BLaER1 treated with 17β-estradiol and CSF1 and Interleukin-3, amounts not matched to agents 10 nM and 100 nM (cell line): ENCODE results near the gene ATG7.
"Not testable (repeated sequence)": the region's sequence is repeated elsewhere in the genome, so short reads cannot be mapped to it uniquely, and the experiment has no call there.

Experiments used
- H3K27ac ChIP-seq, 11 experiments: shearing (Covaris generic); formaldehyde crosslinking; 2 replicates each; pipeline ENCODE4 v1.8.1; 2022
- H3K27me3 ChIP-seq, 11 experiments: shearing (Covaris generic); formaldehyde crosslinking; 2 replicates each; pipeline ENCODE4 v1.8.1; 2022
- H3K36me3 ChIP-seq, 11 experiments: shearing (Covaris generic); formaldehyde crosslinking; 2 replicates each; pipeline ENCODE4 v1.8.1; 2022
- H3K4me1 ChIP-seq, 10 experiments: shearing (Covaris generic); formaldehyde crosslinking; 2 replicates each; pipeline ENCODE4 v1.8.1; 2022
- H3K4me2 ChIP-seq, 11 experiments: shearing (Covaris generic); formaldehyde crosslinking; 2 replicates each; pipeline ENCODE4 v1.8.1; 2022
- H3K4me3 ChIP-seq, 10 experiments: shearing (Covaris generic); formaldehyde crosslinking; 2 replicates each; pipeline ENCODE4 v1.8.1; 2022
- H3K9ac ChIP-seq, 11 experiments: shearing (Covaris generic); formaldehyde crosslinking; 2 replicates each; pipeline ENCODE4 v1.8.1; 2022
- H3K9me3 ChIP-seq, 11 experiments: shearing (Covaris generic); formaldehyde crosslinking; replicated peaks in 1 of 11; 2 replicates each; pipeline ENCODE4 v1.8.1; 2022
- H4K20me1 ChIP-seq, 11 experiments: shearing (Covaris generic); formaldehyde crosslinking; 2 replicates each; pipeline ENCODE4 v1.8.1; 2022
- Cebpa-rat ChIP-seq, 11 experiments: shearing (Covaris generic); IDR thresholded peaks; 2 replicates each; pipeline ENCODE4 v1.8.1; 2022

ATG7 gene

GRCh38 chr3:11444404-11444803 is 172.2 kb downstream of the ATG7 start:
- no peak overlapping the region for H3K9ac ChIP-seq
- no peaks in the 10 kb centered on the region for H3K27me3 ChIP-seq
- H3K4me2 ChIP-seq, result no peak overlapping the region
- peaks cover 0 to 94% (median 19%) of the 10 kb centered on the region in 11 experiments; a peak in 18 of 22 replicates for H3K36me3 ChIP-seq
- no peak for TF ChIP-seq Cebpa-rat (IDR thresholded peaks at IDR 0.05)
- H3K9me3 ChIP-seq, result peaks cover 0 to 7% (median 0%) of the 10 kb centered on the region in 11 experiments; a peak in 3 of 22 replicates
- H4K20me1 ChIP-seq, result peaks cover 0 to 61% (median 0%) of the 10 kb centered on the region in 11 experiments; a peak in 5 of 22 replicates
- H3K4me1 ChIP-seq, result no peaks in the 10 kb centered on the region
- H3K27ac ChIP-seq, result no peak overlapping the region
- no peak overlapping the region for H3K4me3 ChIP-seq

GRCh38 chr3:11445193-11445592 is 173.0 kb downstream of the ATG7 start:
- H3K27ac ChIP-seq, H3K9ac ChIP-seq, H3K4me3 ChIP-seq, H3K4me2 ChIP-seq, H3K27me3 ChIP-seq, H3K9me3 ChIP-seq, H3K4me1 ChIP-seq: not testable (repeated sequence)
- Histone ChIP-seq H3K36me3 (peaks cover 0 to 95% (median 19%) of the 10 kb centered on the region in 11 experiments; a peak in 18 of 22 replicates), H4K20me1 (peaks cover 0 to 61% (median 0%) of the 10 kb centered on the region in 11 experiments; a peak in 4 of 22 replicates)

- Histone ChIP-seq H3K4me3 (no peak overlapping the region), H3K27me3 (no peaks in the 10 kb centered on the region), H3K27ac (no peak overlapping the region), H3K9me3 (peaks cover 0 to 7% (median 0%) of the 10 kb centered on the region in 11 experiments; a peak in 3 of 22 replicates), H4K20me1 (peaks cover 0 to 65% (median 0%) of the 10 kb centered on the region in 11 experiments; a peak in 4 of 22 replicates), H3K36me3 (peaks cover 0 to 95% (median 19%) of the 10 kb centered on the region in 11 experiments; a peak in 18 of 22 replicates), H3K4me2 (no peak overlapping the region), H3K9ac (no peak overlapping the region), H3K4me1 (no peaks in the 10 kb centered on the region)
- no peak for TF ChIP-seq Cebpa-rat (IDR thresholded peaks at IDR 0.05)
Observed at GRCh38 chr3:11445883-11446282, 173.7 kb downstream of the ATG7 start.

GRCh38 chr3:11447584-11448200 is 175.5 kb downstream of the ATG7 start:
- H3K9ac ChIP-seq, result no peak overlapping the region
- H3K4me2 ChIP-seq, result no peak overlapping the region
- peaks cover 0 to 82% (median 19%) of the 10 kb centered on the region in 11 experiments; a peak in 17 of 22 replicates for H3K36me3 ChIP-seq
- H3K4me1 ChIP-seq, result peaks cover under 1 to 9% (median 4%) of the 10 kb centered on the region in 10 experiments; a peak in 15 of 20 replicates
- no peaks in the 10 kb centered on the region for H3K27me3 ChIP-seq
- TF ChIP-seq Cebpa-rat (IDR thresholded peaks at IDR 0.05), result no peak
- peaks cover 0 to 61% (median 0%) of the 10 kb centered on the region in 11 experiments; a peak in 4 of 22 replicates for H4K20me1 ChIP-seq
- H3K27ac ChIP-seq, result no peak overlapping the region
- no peak overlapping the region for H3K4me3 ChIP-seq
- H3K9me3 ChIP-seq, result peaks cover 0 to 7% (median 0%) of the 10 kb centered on the region in 11 experiments; a peak in 3 of 22 replicates

GRCh38 chr3:11450015-11450414 is 177.8 kb downstream of the ATG7 start:
- TF ChIP-seq Cebpa-rat (IDR thresholded peaks at IDR 0.05), result no peak
- Histone ChIP-seq H4K20me1 (peaks cover 0 to 66% (median 0%) of the 10 kb centered on the region in 11 experiments; a peak in 3 of 22 replicates), H3K9ac (no peak overlapping the region), H3K4me3 (no peak overlapping the region), H3K4me1 (peaks cover 6 to 20% (median 11%) of the 10 kb centered on the region in 10 experiments; a peak in 17 of 20 replicates), H3K4me2 (no peak overlapping the region), H3K36me3 (peaks cover 0 to 68% (median 15%) of the 10 kb centered on the region in 11 experiments; a peak in 15 of 22 replicates), H3K27ac (no peak overlapping the region), H3K9me3 (peaks cover 0 to 5% (median 0%) of the 10 kb centered on the region in 11 experiments; a peak in 3 of 22 replicates), H3K27me3 (no peaks in the 10 kb centered on the region)

GRCh38 chr3:11452312-11452711 is 180.1 kb downstream of the ATG7 start:
- no peak for TF ChIP-seq Cebpa-rat (IDR thresholded peaks at IDR 0.05)
- H3K27me3 ChIP-seq, result no peaks in the 10 kb centered on the region
- no peaks in the 10 kb centered on the region for H3K9me3 ChIP-seq
- peaks cover 6 to 33% (median 19%) of the 10 kb centered on the region in 10 experiments; a peak in 18 of 20 replicates for H3K4me1 ChIP-seq
- no peak overlapping the region for H3K9ac ChIP-seq
- H3K4me3 ChIP-seq, result no peak overlapping the region
- peaks cover 0 to 89% (median 0%) of the 10 kb centered on the region in 11 experiments; a peak in 3 of 22 replicates for H4K20me1 ChIP-seq
- H3K27ac ChIP-seq, result no peak overlapping the region
- H3K4me2 ChIP-seq, result peak overlapping the region in 4 of 11 experiments; percentile 25 to 51 (median 39); a peak in 4 of 22 replicates
- H3K36me3 ChIP-seq, result peaks cover 0 to 66% (median 8%) of the 10 kb centered on the region in 11 experiments; a peak in 10 of 22 replicates

- Histone ChIP-seq H3K4me2 (peak overlapping the region in 9 of 11 experiments; percentile 5 to 51 (median 25); a peak in 13 of 22 replicates), H3K9ac (no peak overlapping the region), H3K4me3 (no peak overlapping the region), H3K4me1 (peaks cover 6 to 33% (median 19%) of the 10 kb centered on the region in 10 experiments; a peak in 18 of 20 replicates), H3K27ac (peak overlapping the region in 4 of 11 experiments; percentile 17 to 30 (median 25); a peak in 3 of 22 replicates), H4K20me1 (peaks cover 0 to 86% (median 0%) of the 10 kb centered on the region in 11 experiments; a peak in 3 of 22 replicates), H3K27me3 (no peaks in the 10 kb centered on the region), H3K9me3 (no peaks in the 10 kb centered on the region), H3K36me3 (peaks cover 0 to 66% (median 2%) of the 10 kb centered on the region in 11 experiments; a peak in 9 of 22 replicates)
- TF ChIP-seq Cebpa-rat (IDR thresholded peaks at IDR 0.05), result no peak
Observed at GRCh38 chr3:11452885-11453847, 181.0 kb downstream of the ATG7 start.

- Histone ChIP-seq H3K4me1 (peaks cover 9 to 33% (median 23%) of the 10 kb centered on the region in 10 experiments), H3K27me3 (no peaks in the 10 kb centered on the region), H3K4me2 (peak overlapping the region in 5 of 11 experiments; percentile 1 to 49 (median 42); a peak in 8 of 22 replicates), H3K4me3 (no peak overlapping the region), H3K36me3 (peaks cover 0 to 69% (median 4%) of the 10 kb centered on the region in 11 experiments; a peak in 10 of 22 replicates), H3K27ac (peak overlapping the region in 2 of 11 experiments; percentile 23 to 33; a peak in 3 of 22 replicates), H3K9ac (no peak overlapping the region), H3K9me3 (no peaks in the 10 kb centered on the region), H4K20me1 (peaks cover 0 to 85% (median 0%) of the 10 kb centered on the region in 11 experiments; a peak in 4 of 22 replicates)
- no peak for TF ChIP-seq Cebpa-rat (IDR thresholded peaks at IDR 0.05)
Observed at GRCh38 chr3:11455956-11456355, 183.8 kb downstream of the ATG7 start.
